ENCODE data around the gene ZSWIM6. TPM values are rescaled to one million over a fixed set of nuclear protein-coding genes. Genes with fewer than 3 reads are reported as not detected.

Gene ZSWIM6
- total RNA-seq, 1 experiment from 2014 or later = 3.4 TPM

GRCh38 chr5:61538722-61539501, 206.9 kb downstream of the ZSWIM6 start:
- intact Hi-C loops (cut with micrococcal nuclease) = loop anchor here (2.0 kb wide), 1 partner anchor 204 kb away; no protein-coding TSS in a partner anchor
- Histone ChIP-seq H2AFZ (ENCODE audit: low read length) (no peak overlapping the region), H3K9me2 (replicated peaks; ENCODE audit: low read length) (no peaks in the 10 kb centered on the region), H3F3A (ENCODE audit: low read length, unreplicated experiment) (no peaks in the 10 kb centered on the region), H3K27me3 (ENCODE audit: low read length) (no peaks in the 10 kb centered on the region), H3K79me2 (ENCODE audit: low read length) (no peaks in the 10 kb centered on the region), H3K9ac (ENCODE audit: low read length) (peak overlapping the region; percentile 29; the same call in 1 of the 2 replicates), H3K9me3 (ENCODE audit: low read length) (no peaks in the 10 kb centered on the region), H3K36me3 (ENCODE audit: low read depth, low read length) (peaks cover 28% of the 10 kb centered on the region), H3K27ac (ENCODE audit: low read length) (peak overlapping the region; percentile 73), H3K4me3 (ENCODE audit: low read length) (no peak overlapping the region), H4K20me1 (ENCODE audit: low read length) (no peaks in the 10 kb centered on the region), H3K4me1 (ENCODE audit: insufficient read depth, low read length) (peaks cover 31% of the 10 kb centered on the region), H3K4me2 (ENCODE audit: low read length) (peak overlapping the region; percentile 54; the same call in 1 of the 2 replicates)
- TF ChIP-seq EZH2phosphoT487 (IDR thresholded peaks at IDR 0.05; ENCODE audit: borderline replicate concordance, low read length) = no peak
- TF ChIP-seq CTCF (conservative IDR thresholded peaks at IDR 0.05; ENCODE audit: low read depth, low read length) = no peak
- no peak for TF ChIP-seq EZH2 (IDR thresholded peaks at IDR 0.05; ENCODE audit: low read length, unreplicated experiment)
- POLR2A ChIA-PET (ENCODE audit: unreplicated experiment) = no interaction called here
- ATAC-seq (peak; percentile 90), DNase-seq (peak; percentile 70)
- CTCF ChIA-PET = interaction anchor here (0.6 kb wide), 1 partner anchor 121 kb away, joined by 3 read pairs; no protein-coding TSS in a partner anchor
- no TSS peak for BruUV-seq (replicated peaks)

GRCh38 chr5:61549530-61549929, 217.5 kb downstream of the ZSWIM6 start:
- no TSS peak for BruUV-seq (replicated peaks)
- TF ChIP-seq EZH2phosphoT487 (IDR thresholded peaks at IDR 0.05; ENCODE audit: borderline replicate concordance, low read length) (no peak), EZH2 (IDR thresholded peaks at IDR 0.05; ENCODE audit: low read length, unreplicated experiment) (no peak), CTCF (conservative IDR thresholded peaks at IDR 0.05; ENCODE audit: low read depth, low read length) (no peak)
- intact Hi-C loops (cut with micrococcal nuclease) = no loop called here
- Histone ChIP-seq H3K9me2 (replicated peaks; ENCODE audit: low read length) (no peaks in the 10 kb centered on the region), H3K36me3 (ENCODE audit: low read depth, low read length) (no peaks in the 10 kb centered on the region), H3K9me3 (ENCODE audit: low read length) (no peaks in the 10 kb centered on the region), H3K4me1 (ENCODE audit: insufficient read depth, low read length) (no peaks in the 10 kb centered on the region), H2AFZ (ENCODE audit: low read length) (no peak overlapping the region), H3K4me3 (ENCODE audit: low read length) (no peak overlapping the region), H3K9ac (ENCODE audit: low read length) (no peak overlapping the region), H4K20me1 (ENCODE audit: low read length) (no peaks in the 10 kb centered on the region), H3F3A (ENCODE audit: low read length, unreplicated experiment) (no peaks in the 10 kb centered on the region), H3K79me2 (ENCODE audit: low read length) (no peaks in the 10 kb centered on the region), H3K27me3 (ENCODE audit: low read length) (no peaks in the 10 kb centered on the region), H3K4me2 (ENCODE audit: low read length) (no peak overlapping the region), H3K27ac (ENCODE audit: low read length) (no peak overlapping the region)
- DNase-seq (no peak), ATAC-seq (no peak)
- CTCF ChIA-PET = no interaction called here
- POLR2A ChIA-PET (ENCODE audit: unreplicated experiment) = no interaction called here

Data from PC-3 (cell line).